ENCODE measurements around the gene FRRS1L.

GRCh38 chr9:109190151-109190550, 23.1 kb upstream of the FRRS1L start:
- TF ChIP-seq CTCF (IDR thresholded peaks at IDR 0.05; ENCODE audit: insufficient read depth, low read depth, low read length) (no peak), EZH2 (IDR thresholded peaks at IDR 0.05; ENCODE audit: insufficient read depth, low read length) (no peak)

All from astrocyte (in vitro differentiated cells and primary cell).